Measurements from ENCODE around the gene SLC19A1.
"Not testable (repeated sequence)": the region's sequence is repeated elsewhere in the genome, so short reads cannot be mapped to it uniquely, and the experiment has no call there.

SLC19A1 gene

DNA sequence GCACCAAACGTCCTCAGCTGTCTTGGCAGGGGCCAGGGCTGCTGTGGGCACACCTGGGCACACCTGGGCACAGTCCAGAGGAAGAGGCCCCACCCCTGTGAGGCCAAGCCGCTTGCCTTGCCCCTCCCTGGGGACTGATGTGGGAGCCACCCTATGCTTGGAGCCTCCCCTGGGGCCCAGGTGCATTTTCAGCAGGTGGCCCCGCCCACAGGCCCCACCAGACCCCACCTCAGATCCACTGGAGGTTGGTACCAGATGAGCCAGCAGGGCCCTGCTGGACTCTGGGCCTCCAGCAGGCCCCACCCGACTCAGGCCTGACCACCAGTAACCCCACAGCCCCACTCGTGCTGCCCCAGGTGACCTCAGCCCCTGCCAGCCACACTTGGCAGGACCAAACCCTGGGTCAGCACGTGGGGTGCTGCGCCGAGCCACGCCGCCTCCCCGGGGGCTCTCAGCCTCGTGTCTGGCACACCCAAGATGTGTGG is 8.8 kb downstream of the SLC19A1 start:
- Histone ChIP-seq H3K4me1 (peaks cover 12% of the 10 kb centered on the region), H3K36me3 (peaks cover 76% of the 10 kb centered on the region), H3K27me3 (no peaks in the 10 kb centered on the region), H3K4me3 (ENCODE audit: low read depth, low read length) (no peak overlapping the region), H3K9me3 (no peaks in the 10 kb centered on the region)
- DNase-seq = peak; percentile 8
- TF ChIP-seq, protein P1, sequence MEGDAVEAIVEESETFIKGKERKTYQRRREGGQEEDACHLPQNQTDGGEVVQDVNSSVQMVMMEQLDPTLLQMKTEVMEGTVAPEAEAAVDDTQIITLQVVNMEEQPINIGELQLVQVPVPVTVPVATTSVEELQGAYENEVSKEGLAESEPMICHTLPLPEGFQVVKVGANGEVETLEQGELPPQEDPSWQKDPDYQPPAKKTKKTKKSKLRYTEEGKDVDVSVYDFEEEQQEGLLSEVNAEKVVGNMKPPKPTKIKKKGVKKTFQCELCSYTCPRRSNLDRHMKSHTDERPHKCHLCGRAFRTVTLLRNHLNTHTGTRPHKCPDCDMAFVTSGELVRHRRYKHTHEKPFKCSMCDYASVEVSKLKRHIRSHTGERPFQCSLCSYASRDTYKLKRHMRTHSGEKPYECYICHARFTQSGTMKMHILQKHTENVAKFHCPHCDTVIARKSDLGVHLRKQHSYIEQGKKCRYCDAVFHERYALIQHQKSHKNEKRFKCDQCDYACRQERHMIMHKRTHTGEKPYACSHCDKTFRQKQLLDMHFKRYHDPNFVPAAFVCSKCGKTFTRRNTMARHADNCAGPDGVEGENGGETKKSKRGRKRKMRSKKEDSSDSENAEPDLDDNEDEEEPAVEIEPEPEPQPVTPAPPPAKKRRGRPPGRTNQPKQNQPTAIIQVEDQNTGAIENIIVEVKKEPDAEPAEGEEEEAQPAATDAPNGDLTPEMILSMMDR (IDR thresholded peaks at IDR 0.05; ENCODE audit: low read depth, low read length) = no peak

DNA sequence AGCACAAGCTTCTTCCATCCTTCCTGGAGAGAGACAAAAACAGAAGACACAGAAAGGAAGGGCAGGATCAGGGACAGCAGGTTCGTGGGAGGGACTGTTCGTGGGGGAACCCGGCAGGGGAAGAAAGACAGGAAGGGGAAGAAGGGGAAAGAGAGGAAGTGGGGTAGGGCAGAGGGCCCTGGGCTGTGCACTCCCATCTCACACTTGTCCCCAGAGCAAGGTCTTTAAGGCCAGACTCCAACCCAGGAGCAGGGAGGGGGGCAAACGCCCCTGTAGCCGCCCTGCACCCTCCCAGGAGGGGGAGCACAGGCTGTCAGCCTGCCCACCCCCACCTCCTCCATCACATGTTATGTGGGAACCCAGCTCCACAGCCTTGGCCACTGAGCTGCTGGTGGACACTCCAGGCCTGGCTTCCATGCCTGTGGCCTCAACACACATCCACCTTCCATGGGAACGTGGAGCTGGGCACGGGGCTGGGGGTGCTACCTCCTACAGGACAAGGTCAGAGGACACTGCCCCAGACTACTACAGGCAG is 9.3 kb downstream of the SLC19A1 start:
- H3K27me3 ChIP-seq = no peaks in the 10 kb centered on the region
- no peak overlapping the region for H3K4me3 ChIP-seq (ENCODE audit: low read depth, low read length)
- peak; percentile 6 for DNase-seq
- TF ChIP-seq, protein P1 (IDR thresholded peaks at IDR 0.05; ENCODE audit: low read depth, low read length) = no peak
- H3K4me1 ChIP-seq = peaks cover 12% of the 10 kb centered on the region
- H3K9me3 ChIP-seq = no peaks in the 10 kb centered on the region
- H3K36me3 ChIP-seq = peaks cover 76% of the 10 kb centered on the region

DNA sequence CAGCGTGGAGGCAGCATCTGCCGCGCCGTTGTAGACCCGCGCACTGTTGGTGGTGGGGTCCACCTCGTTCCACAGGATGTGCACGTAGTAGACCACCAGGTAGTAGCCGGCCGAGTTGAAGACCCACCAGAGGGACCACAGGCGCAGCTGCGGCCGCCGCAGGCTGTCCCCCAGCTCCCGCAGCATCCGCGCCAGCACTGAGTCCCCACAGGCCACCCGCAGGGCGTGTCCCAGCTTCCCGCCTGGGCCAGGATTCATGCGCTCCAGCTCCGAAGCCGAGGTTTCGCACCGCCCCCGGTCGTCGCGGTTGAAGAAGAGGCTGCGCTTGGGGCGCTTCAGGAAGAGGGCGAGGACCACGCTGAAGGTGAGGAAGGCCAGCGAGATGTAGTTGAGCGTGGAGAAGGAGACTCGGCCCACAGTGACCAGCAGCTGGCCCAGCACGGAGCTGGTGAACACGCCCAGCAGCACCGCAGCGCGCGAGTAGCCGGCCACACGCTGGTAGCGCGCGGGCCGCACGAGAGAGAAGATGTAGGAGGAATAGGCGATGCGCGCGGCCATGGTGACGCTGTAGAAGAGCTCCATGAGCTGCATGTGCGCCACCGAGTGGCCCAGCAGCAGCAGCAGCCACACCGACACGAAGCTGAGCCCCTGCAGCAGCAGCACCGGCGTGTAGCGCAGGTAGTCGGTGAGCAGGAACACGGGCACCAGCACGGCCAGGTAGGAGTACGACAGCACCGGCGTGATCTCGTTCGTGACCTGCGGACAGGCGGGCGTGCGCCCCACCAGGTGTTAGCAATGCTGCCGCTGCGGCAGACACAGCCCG is 10.6 kb downstream of the SLC19A1 start:
- no peak overlapping the region for H3K4me3 ChIP-seq (ENCODE audit: low read depth, low read length)
- peaks cover 77% of the 10 kb centered on the region for H3K36me3 ChIP-seq
- H3K9me3 ChIP-seq = no peaks in the 10 kb centered on the region
- H3K4me1 ChIP-seq = peaks cover 12% of the 10 kb centered on the region
- TF ChIP-seq, protein P1 (IDR thresholded peaks at IDR 0.05; ENCODE audit: low read depth, low read length) = no peak
- peak; percentile 12 for DNase-seq
- no peaks in the 10 kb centered on the region for H3K27me3 ChIP-seq

DNA sequence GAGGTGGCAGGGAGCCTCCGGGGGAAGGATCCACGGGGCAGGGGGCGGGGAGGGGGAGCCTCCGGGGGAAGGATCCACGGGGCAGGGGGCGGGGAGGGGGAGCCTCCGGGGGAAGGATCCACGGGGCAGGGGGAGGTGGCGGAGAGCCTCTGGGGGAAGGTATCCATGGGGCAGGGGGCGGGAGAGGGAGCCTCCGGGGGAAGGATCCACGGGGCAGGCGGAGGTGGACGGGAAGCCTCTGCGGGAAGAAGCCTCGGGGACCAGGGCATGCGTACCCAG is 11.2 kb downstream of the SLC19A1 start:
- not testable (repeated sequence) for H3K4me3 ChIP-seq (ENCODE audit: low read depth, low read length); H3K9me3 ChIP-seq; H3K27me3 ChIP-seq
- peak; percentile 5 for DNase-seq
- H3K4me1 ChIP-seq = peaks cover 12% of the 10 kb centered on the region
- peaks cover 78% of the 10 kb centered on the region for H3K36me3 ChIP-seq

DNA sequence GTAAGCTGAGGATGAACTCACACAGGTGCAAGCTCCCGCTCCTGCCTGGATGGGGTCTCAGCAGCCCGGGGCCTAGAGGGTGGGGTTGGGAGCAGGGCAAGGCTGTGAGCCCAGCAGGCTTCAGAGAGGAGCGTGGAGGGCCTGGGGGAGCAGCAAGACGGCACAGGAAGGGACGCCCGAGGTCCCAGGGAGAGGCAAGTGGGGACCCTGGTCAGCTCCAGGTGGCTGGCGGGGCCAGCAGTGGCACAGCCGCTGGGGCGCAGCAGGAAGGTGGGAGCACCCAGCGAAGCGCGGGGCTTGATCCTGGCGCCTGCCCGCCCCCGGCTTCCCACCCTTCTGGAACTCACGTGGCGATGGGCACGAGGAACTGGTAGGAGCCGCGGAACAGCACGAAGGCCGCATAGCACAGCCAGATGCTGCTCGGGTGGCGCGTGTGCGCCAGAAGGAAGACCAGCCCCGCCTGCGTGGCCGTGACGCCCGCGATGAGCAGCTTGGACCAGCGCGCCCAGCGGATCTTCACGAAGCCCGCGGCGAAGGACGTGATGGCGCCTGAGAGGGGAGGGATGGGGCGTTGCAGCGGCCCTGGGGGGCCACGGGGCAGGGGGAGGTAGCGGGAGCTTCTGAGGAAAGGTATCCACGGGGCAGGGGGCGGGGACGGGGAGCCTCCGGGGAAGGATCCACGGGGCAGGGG is 11.7 kb downstream of the SLC19A1 start:
- Histone ChIP-seq H3K4me1 (peaks cover 12% of the 10 kb centered on the region), H3K36me3 (peaks cover 78% of the 10 kb centered on the region), H3K9me3 (no peaks in the 10 kb centered on the region), H3K4me3 (ENCODE audit: low read depth, low read length) (no peak overlapping the region), H3K27me3 (no peaks in the 10 kb centered on the region)
- TF ChIP-seq, protein P1 (IDR thresholded peaks at IDR 0.05; ENCODE audit: low read depth, low read length) = no peak
- peak; percentile 11 for DNase-seq

DNA sequence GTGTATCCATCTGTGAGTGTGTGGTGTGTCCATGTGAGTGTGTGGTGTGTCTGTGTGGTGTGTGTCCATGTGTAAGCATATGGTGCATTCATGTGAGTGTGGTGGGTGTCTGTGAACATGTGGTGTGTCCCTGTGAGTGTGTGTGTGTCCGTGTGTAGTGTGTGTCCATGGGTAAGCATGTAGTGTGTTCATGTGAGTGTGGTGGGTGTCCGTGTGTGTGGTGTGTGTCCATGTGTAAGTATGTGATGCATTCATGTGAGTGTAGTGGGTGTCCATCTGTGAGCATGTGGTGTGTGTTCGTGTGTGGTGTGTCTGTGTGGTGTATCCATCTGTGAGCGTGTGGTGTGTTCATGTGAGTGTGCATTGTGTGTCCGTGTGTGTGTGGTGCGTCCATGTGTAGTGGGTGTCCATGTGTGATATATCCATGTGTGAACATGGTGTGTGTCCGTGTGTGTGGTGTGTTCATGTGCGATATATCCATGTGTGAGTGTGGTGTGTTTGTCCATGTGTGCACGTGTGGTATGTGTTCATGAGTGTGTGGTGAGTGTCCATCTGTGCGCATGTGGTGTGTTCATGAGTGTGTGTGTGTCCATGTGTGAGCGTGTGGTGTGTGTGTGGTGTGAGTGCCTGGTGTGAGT is 12.3 kb downstream of the SLC19A1 start:
- H3K27me3 ChIP-seq = no peaks in the 10 kb centered on the region
- TF ChIP-seq, protein P1 (IDR thresholded peaks at IDR 0.05; ENCODE audit: low read depth, low read length) = no peak
- peaks cover 78% of the 10 kb centered on the region for H3K36me3 ChIP-seq
- H3K4me3 ChIP-seq (ENCODE audit: low read depth, low read length) = no peak overlapping the region
- peaks cover 9% of the 10 kb centered on the region for H3K4me1 ChIP-seq
- no peaks in the 10 kb centered on the region for H3K9me3 ChIP-seq
- DNase-seq = no peak

All from BE2C (cell line).